ENCODE results near the gene C13orf46.
"Not testable (repeated sequence)": the region's sequence is repeated elsewhere in the genome, so short reads cannot be mapped to it uniquely, and the experiment has no call there.

Gene C13orf46

DNA sequence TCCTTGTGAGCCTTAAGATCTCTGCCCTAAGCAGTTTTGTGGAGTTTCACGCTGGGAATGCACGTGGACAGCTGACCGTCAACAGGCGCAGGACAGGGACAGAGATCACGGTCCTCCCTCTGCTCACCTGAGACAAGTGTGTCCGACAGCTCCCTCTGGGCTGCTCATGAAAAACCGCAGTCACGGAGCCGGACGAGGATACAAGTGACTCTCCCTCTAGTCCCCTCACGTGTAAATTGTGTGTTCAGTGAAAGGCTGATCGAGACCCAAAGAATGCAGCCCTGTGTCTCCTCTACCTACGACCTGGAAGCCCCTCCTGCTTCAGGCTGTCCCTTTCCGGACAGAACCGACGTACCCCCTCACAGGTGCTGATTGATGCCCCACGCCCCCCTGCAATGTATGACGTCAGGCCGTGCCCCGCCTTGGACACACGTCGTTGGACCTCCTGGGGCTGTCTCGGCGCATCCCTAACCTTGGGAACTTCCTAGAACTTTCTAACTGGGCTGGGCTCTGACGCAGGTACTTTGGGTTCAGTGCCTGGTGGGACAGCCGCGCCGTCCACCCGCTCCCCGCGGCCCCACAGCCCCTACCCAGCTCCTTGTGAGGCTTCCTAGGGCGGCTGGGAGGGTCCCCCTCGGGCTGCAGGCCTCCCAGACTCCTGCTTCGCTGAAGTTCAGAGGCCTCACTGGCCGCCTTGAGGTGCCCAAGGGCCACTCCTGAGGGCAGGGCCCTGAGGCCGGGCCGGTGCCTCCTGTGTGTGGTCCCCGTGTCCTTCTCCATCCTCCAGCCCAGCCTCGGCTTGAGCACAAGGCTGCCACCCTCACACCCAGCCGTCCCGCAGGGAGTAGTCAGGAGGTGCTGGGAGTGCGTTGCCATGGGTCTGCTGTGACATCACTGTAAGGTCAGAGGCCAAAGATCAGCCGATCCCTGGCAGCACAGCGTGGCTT is at the start of gene C13orf46:
TSS of gene C13orf46 (minus strand) at position 859 of the 947 bp plus-strand sequence. CDS start at position 780, 79 bp downstream.
- no peak for DNase-seq

DNA sequence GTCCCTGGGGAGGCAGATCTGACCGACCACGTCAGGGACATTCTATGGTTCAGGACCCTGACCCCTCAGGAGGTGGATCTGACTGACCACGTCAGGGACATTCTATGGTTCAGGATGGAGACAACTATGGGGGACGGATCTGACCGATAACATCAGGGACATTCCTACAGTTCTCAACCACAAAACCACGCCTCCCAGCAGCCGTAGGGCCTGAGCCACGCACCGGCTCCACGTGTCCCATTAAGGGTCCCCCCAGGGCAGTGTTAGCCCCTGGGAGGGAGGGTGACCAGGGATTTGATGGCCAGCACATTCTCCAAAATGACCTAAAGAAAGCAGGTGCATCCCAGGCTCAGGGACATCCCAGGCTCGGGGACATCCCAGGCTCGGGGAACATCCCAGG is 49.0 kb upstream of the C13orf46 start:
- DNase-seq, result no peak

DNA sequence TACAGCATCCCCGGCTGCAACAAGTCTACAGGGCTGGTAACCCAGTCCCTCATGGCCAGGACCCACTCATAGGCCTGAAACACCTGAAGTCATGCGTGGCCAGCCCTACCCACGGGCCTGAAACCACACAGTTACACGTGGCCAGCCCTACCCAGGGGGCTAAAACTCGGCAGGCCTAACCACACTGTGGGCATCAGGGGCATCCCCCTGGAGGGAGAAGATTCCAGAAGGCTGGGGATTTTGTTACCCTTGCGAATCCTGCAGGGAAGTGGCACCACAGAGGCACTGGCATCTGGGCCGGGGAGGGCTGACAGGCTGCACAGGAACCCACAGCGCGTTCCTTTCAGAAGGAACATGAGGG is 48.4 kb upstream of the C13orf46 start:
- DNase-seq, result no peak

DNA sequence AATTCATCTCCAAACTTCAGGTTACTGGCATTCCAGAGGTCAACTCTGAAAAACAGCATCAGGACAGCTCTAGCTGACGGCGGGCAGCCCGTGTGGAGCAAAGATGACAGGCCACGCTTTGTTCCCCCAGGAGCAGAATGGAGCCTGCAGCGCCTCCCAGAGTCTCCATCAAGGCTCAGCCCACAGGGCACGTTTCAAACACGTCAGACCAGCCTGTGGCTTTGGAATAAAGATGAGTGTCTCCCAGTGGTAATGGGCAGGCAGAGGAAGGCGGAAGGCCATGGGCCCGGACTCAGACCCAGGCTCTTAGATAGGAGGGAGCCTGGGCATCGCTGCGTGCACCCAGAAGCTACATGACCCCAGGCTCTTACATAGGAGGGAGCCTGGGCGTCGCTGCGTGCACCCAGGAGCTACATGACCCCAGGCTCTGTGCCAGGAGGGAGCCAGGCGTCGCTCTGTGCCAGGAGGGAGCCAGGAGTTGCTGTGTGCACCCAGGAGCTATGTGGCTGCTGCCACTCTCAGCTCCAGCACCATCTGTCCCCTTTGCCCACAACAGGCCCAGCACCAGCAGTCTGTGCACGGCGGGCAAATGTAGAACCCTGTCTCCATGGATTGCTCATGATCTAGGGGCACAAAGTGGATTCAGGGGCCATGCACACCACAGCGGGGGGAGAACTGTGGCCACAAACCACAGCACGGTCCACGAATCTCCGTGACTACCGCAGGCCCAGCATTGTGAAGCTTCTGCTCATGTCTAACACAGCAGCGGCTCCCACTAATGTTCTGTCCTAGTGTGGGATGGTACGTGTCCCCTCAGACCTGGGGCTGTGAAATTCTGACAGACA is 47.8 kb upstream of the C13orf46 start:
- DNase-seq, result no peak

DNA sequence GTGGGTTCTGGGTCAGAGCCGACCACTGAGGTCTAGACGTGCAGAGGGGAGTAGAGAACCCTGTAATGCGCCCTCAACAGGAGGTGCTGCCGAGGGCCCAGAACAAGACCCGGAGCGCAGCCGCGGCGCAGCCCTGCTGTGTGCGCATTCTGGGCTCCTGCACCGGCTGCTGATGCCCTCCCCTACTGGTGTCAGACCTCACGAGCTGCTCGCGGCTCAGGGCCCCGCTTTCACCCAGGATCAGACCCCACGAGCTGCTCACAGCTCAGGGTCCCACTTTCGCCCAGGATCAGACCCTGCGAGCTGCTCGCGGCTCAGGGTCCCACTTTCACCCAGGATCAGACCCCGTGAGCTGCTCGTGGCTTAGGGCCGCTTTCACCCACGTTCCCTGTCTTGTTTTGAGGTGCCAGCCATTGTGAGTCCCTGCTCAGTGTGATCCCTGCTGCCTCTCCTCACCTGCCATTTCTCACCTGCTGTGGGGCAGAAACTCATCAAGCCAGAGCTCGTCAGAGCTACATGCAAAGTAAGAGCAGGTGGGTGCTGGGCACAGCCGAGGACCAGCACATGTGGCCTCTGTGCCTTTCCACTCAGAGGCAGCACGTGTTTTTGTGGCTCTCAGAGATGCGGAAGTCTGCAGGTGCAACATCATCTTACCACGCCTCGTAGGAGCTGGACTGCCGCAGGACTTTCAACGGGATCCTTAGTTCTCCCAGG is 47.0 kb upstream of the C13orf46 start:
- no peak for DNase-seq

DNA sequence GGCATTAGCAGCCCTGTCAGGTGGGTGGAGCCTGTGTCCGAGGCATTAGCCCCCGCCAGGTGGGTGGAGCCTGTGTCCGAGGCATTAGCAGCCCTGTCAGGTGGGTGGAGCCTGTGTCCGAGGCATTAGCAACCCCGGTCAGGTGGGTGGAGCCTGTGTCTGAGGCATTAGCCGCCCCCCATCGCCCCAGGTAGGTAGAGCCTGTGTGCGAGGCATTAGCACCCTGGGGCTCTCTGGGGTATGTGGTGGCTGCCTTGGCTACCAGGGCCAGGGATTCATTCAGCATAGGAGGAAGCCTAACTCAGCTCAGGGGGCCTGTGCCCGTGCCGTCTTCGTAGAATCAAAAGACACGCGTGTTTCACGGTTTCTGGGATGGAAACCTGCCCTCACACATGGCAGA is 46.3 kb upstream of the C13orf46 start:
- not testable (repeated sequence) for DNase-seq

DNA sequence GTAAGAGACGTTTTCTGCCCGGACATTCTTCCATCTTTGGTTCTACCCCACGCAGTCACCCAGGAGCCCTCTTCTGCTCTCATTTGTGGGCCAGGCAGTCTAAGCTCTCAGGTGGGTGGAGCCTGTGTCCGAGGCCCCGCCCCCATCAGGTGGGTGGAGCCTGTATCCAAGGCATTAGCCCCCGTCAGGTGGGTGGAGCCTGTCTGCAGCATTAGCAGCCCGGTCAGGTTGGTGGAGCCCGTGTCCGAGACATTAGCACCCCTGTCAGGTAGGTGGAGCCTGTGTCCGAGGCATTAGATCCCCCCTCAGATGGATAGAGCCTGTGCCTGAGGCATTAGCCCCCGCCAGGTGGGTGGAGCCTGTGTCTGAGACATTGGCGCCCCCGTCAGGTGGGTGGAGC is 45.5 kb upstream of the C13orf46 start:
- no peak for DNase-seq

DNA sequence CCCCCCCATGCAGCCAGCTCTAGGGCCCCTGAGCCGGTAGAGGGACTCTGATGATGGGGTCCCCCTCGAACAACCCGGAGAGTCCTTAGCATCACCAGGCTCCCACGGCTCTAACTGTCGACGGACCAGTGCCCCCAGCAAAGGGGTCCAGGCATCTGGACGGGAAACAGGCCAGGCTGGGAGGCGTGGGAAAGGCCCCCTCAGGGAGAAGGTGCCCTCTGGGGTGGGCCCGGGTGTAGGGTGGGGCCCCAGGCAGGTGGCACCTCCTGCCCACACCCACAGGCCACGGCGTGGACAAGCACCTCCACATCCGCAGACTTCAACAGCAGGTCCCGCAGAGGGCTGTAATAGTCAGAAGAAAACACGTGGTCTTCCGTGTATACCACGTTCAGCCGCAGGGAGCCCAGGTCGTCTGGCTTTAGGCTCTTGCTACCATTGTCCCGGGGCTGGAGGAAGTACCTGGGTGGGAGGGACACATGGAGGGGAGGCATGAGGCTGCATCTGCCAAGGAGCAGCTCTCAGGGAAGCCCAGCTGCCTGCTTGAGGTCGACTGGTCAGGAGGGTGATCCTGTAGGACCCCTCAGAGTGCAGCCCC is 44.7 kb upstream of the C13orf46 start:
- no peak for DNase-seq

DNA sequence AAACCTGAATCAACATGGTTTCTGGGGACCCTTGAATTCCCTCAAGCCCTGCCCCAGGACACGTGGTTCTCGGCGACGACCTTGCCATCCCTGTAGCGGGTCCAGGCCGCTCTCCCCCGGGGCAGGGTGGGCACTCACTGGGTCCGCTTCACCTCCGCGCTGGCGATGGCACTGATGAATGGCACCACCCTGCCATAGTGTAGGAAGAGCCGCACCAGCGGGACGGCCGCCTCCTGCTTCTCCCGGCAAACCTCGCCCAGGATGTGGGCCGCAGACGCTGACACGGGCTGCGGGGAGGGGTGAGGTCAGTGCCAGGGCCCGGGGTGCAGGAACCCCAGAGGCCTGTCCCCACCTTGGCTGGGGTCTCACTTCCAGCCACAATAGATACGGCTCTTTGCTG is 44.1 kb upstream of the C13orf46 start:
- no peak for DNase-seq

DNA sequence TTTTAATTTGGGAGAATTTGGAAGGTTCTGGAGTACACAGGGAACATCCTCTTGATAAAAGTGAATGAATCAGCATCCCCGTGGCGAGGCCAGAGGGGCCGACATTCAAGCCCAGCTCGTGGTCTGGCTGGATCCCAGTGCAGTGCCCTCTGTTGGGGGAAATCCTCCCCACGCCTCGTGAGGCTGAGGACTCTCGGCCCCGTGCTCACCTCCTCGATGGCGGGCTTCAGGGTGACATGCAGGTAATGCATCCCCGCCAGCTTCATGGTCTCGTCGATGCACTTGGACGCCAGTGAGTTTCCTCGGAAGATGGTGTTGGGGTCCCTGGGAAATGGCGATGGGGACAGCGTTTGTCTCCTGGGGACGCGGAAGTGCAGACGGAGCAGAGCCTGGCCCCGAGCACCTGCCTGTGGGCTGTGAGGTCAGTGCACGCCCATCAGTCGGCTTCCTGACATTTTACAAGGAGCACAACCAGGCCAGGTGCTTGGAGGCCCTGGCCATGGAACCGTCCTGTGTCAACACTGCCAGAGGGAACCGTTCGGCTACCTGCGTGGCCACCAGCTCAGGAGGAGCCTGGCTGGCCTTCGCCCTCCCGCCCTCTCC is 43.3 kb upstream of the C13orf46 start:
- no peak for DNase-seq

DNA sequence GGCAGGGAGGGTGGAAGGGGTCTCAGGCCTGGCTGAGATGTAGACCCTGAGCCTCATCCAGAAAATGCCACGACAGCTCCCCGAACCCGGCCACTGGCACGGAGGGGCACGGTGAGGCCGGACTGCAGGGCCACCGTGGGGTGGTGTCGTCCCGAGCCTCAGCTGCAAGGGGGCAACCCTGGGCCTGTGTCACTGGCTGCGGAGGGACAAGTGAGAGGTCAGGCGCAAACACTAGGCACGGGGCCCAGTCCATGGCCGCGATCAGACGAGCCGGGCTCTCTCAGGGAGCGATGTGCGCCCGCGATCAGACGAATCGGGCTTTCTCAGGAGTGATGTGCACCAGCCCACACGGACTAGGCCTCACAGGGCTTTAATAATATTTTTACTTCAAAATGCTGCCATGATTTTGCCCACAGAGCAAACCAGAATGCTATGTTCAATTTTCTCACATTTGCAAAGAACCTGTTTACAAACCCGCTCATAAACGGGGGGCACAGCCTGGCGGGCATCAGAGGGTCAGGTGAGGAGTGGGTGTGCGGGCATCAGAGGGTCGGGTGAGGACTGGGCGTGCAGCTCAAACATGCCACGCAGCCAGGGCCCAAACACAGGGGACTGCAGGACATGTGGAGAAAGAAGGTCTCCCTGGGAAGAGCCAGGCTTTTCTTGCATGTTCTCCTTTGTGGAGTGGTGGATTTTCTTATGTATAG is 42.6 kb upstream of the C13orf46 start:
- DNase-seq, result no peak

DNA sequence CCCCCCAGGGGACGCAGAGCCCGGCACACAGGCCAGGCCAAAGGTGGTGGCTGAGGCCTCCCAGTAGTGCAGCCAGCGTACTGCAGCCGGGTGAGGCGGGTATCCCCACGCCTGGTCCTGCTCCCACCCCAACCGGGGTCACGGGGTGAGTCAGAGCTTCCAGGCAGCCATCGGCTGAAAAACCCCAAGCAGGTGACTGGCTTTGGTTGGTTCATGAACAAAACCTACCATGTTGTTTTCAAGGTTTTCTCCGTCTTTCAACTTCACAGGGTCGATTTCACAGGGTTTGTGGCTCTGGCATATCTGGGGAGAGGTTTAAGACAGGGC is 42.1 kb upstream of the C13orf46 start:
- DNase-seq, result no peak

DNA sequence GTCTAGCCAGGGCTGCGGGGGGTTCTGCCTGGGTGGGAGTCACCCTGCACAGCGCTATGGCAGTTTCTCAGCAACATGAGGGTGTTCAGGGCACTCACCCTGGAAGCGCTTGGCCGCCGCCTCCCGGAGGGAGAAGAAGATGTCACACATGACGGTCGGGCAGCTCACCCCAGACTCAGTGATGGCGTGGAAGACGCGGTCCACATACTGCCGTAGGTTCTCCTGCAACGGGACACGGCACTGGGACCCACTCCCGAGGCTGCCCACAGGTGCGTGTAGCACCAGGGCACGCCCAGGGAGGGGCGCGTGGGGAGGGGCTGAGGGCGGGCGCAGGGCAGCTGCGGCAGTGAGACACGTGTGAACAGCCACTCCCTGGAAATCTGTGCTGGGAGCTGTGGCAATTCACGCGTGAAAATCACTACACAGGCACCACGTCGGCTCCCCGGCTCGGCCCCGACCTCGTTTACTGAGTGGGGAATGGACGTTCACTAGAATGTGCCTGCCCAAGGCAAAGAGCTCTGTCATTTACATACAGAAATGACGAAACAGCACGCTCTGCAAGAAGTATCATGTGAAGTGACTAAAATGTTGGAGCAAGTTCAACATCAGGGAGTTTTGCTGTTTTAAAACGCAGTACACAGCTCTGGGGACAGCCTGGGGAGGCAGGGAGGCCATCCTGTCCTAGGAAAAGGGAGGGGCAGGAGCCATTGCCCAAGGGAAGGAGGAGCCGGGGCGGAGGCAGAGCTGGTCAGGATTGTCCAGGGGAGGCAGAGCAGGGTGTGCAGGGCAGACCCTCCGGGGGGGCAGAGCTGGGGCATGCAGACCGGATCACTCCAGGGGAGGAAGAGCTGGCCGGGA is 41.5 kb upstream of the C13orf46 start:
- no peak for DNase-seq

DNA sequence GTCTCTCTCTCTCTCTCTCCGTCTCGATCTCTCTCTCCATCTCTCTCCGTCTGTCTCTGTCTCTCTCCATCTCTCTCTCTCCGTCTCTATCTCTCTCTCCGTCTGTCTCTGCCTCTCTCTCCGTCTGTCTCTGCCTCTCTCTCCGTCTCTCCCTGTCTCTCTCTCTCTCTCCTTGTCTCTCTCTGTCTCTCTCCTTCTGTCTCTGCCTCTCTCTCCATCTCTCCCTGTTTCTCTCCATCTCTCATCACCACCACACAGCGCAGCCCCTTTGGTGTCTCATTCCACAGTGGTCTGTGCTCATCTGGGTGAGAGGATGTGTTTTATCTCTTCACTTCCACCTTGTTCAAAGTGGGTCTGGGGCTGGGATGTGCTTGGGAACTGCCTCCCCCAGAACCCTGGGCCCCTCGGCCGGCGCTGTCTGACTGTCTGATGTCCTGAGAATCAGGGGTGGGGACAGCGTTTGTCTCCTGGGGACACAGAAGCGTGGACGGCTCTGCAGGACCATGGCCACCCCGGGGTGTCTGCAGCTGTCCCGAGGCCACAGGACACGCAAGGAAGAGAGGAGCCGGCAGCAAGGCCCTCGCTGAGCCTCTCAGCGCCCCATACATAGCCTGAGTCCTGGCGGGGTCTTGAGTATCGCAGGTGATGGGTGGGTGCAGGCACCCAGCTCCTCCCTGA is 40.2 kb upstream of the C13orf46 start:
- no peak for DNase-seq

DNA sequence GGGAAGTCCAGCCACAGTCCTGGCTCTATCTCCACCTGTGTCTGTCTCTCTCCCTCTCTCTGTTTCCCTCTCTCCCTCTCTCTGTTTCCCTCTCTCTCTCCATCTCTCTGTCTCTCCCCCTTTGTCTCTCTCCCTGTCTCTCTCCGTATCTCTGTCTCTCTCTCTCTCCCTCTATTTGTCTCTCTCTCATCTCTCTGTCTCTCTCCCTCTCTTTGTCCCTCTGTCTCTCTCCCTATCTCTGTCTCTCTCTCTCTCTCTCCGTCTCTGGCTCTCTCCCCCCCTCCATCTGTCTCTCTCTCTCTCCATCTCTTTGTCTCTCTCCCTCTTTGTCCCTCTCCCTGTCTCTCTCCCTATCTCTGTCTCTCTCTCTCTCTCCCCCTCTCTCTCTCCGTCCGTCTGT is 39.5 kb upstream of the C13orf46 start:
- DNase-seq, result no peak

DNA sequence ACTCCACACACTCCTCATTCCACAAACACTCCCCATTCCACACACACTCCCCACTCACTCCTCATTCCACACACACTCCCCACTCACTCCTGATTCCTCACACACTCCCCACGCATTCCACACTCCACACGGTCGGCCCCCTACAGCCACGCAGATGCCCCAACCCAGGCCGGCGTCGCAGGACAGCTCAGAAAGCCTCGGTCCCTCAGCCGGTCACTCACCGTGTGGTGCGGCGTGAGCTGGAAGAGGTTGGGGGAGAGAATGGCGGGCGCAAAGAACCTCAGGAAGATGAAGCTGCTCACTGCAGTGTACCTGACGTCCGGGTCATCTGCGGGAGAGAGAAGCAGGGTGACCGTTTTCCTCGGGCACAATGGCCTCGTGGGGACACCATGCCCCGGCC is 39.0 kb upstream of the C13orf46 start:
- DNase-seq, result no peak

DNA sequence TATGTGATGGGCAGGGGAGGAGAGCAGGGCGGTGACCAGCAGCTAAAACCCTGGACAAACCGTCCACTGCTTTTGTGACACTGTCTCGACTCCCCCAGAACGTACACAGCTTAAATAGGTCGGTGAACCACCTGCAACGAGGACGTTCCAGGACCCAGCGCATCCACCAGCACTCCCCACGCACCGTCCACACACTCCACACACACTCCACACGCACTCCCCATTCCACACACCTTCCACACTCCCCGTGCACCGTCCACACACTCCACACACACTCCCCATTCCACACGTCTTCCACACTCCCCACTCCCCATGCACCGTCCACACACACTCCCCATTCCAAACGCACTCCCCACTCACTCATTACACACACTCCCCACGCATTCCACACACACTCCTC is 38.3 kb upstream of the C13orf46 start:
- no peak for DNase-seq

DNA sequence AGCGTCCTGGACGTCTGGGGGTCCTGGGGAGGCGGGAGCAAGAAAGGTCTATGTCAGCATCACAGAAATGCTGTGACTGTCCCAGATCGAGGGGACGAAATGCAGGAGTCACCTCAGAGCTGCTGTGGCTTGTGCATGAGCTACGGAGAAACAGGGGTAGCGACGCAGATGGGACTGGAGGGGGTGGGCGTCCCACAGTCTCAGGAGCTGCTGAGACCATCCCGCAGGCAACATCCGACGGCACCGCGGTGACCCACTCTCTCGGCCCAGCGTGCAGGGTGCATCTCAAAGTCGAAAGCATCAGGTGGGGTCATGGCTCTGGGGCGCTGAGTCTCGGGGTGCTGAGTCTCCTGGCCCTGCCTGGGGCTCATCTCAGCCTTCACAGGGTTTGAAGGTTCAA is 37.4 kb upstream of the C13orf46 start:
- DNase-seq, result no peak

DNA sequence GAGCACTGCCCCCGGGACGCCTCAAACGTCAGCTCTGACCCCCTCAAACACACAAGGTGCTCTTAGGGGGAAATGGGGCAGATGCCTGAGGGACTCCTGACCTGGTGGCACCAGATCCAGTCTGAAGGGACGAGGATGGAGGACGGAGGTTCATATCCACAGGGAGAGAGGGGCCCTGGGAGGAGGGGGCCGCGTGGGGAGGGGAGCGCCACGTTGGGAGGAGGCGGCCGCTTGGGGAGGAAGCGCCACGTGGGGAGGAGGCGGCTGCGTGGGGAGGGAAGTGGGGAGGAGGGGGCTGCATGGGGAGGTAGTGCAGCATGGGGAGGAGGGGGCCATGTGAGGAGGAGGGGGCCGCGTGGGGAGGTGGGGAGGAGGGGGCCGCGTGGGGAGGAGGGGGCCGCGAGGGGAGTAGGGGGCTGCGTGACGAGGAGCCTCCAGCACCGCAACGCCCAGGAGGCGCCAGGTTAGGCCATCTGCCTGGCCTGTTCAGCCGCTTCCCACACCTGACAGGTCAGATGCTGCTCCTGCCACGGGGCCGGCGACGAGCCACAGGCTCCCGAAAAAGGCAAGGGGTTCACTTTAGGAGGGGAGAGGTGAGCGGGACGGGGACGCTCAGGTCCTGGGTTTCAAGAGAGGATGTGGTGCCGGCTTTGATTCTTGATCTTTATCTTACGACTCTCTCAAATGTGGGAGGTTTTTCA is 36.7 kb upstream of the C13orf46 start:
- no peak for DNase-seq
